Frontal cortex (tissue), 4 donors: Measurements from ENCODE around the gene NTRK1. TPM values are rescaled to one million over a fixed set of nuclear protein-coding genes. Genes with fewer than 3 reads are reported as not detected.

ENCODE experiments used
- DNase-seq, 2 donors: peaks; one replicate each; pipeline ENCODE4 v3.0.0; 2012; ENCODE audit warnings: low spot score in 2 of 2
- FAIRE-seq: peaks from 2 replicates; lab custom pipeline; 2012; peaks lifted over from hg19 to GRCh38; lab: Jason Lieb, UNC
- total RNA-seq: library from RNA; depleted of rRNA; stranded (reverse); fragments of >200 nt; gene quantifications from one replicate; pipeline ENCODE4 v1.2.3, GENCODE V29; 2014
- donor health status: control.
- donor health status: control.
- donor health status: control.

Gene NTRK1
- total RNA-seq, 1 donor from 2014 or later = 0.41 TPM

DNA sequence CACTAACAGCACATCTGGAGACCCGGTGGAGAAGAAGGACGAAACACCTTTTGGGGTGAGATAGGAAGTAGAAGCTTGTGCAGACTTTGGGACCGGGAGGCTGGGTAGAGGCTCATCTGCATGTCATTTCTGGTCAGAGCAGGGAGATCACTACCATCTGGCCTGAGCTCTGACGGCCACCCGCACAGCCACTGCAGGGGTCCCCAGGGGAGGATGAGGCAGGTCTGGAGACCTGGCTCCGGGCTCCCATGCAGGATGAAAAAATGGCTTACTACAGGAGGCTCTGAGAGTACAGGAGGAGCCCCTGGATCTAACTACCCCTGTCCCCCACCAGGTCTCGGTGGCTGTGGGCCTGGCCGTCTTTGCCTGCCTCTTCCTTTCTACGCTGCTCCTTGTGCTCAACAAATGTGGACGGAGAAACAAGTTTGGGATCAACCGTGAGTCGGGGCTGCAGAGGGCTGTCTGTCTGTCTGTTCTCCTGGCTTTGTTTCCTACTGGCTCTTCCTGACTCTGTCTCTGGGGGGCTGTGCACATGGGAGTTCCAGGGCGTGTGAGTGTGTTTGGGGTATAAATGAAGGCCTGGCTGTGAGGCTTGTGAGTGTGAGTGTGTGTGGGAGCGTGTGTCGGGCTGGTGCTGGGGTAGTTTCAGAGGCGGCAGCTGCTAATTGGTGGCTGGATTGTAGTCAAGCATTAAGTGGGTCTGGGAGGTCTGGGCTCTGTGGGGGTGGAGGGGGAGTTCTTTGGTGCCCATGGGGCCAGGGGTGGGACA is 14.1 kb downstream of the NTRK1 start:
- DNase-seq (no peak), FAIRE-seq (no peak)

DNA sequence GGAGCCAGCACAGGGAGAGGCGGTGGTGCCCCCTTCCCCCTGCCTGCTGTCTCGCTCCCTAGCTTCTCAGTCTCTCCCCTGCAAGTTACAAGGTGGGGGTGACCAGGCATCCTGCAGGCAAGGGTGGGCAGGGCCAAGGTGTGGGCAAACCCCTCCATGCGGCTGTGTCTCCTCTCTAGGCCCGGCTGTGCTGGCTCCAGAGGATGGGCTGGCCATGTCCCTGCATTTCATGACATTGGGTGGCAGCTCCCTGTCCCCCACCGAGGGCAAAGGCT is 14.6 kb downstream of the NTRK1 start:
- DNase-seq = no peak

DNA sequence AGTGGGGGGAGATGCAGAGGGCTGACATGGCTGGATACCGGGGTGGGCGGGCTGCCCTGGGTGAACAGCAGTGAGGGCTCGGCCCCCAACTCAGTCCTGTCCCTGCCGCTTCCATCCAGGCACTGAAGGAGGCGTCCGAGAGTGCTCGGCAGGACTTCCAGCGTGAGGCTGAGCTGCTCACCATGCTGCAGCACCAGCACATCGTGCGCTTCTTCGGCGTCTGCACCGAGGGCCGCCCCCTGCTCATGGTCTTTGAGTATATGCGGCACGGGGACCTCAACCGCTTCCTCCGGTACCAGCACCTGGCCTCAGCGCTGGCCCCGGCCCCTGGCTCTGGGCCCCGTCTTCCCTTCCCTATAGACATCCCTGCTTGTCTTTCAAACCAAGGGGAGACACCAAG is 15.6 kb downstream of the NTRK1 start:
- no peak for FAIRE-seq
- DNase-seq = no peak

More for the DNA sequence above, 14.6 kb downstream of the NTRK1 start:
- no peak for FAIRE-seq

DNA sequence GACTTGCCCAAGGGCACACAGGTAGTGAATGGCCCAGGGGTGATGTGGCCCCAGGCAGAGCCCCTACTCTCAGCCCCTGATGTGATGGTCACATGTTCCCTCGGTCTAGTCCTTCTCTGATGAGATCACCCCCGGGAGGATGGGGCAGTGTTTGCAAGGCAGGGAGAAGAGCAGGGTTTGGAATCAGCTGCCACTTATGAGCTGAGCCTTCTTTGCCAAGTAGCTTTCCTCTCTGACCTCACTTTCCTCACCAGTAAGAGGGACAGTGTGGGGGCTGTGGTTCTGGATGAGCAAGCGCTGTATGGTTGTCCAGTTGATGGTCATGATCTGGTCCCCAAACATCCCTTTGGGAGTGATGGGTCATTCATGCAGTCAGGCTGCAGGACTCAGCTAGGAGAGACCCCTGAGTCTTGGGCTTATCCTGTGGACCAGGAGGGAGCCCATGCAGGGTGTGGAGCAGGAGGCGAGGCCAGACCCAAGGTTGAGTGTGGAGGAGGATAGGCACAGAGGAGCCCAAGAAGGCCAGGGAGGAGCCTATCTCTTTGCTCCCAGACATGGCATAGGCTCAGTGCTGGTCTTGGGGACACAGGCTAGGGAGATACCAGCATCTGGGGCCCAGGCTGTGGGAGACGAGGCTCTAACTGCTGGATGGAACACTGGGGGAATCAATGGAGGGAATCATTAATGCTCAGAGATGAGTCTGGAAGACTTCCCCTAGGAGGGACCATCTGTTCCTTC is 16.9 kb downstream of the NTRK1 start:
- no peak for DNase-seq
- FAIRE-seq = no peak

DNA sequence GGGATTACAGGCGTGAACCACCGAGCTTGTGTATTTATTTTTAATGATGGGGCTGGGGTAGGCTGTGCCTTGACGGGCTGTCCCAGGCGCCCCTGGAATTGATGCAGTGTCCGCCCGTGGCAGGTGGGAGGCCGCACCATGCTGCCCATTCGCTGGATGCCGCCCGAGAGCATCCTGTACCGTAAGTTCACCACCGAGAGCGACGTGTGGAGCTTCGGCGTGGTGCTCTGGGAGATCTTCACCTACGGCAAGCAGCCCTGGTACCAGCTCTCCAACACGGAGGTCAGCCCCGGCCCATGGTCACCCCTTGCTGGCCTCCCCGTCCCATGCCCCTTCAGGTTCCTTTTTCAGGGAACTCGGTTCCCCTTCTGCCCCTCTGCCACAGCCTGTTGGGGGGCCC is 19.2 kb downstream of the NTRK1 start:
- no peak for DNase-seq
- no peak for FAIRE-seq

DNA sequence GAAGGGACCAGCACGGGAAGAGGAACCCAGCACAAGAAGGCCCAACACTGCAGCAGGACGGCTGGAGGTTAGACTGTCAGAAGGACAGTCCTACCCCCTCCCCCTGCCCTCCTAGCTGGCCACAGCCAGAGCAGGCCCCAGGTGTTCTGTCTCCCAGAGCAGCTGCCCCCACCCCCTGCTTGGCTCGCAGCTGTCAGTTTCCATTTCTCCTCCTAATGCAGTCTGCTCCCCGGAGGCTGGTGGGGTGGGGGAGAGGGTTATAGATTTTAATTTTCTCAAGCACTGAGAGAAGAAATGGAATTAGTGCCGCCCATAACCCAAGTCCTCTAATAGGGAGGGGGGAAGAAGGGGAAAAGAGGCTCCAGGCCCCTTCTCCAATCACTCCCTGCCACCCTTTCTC is 19.8 kb downstream of the NTRK1 start:
- no peak for FAIRE-seq
- no peak for DNase-seq

DNA sequence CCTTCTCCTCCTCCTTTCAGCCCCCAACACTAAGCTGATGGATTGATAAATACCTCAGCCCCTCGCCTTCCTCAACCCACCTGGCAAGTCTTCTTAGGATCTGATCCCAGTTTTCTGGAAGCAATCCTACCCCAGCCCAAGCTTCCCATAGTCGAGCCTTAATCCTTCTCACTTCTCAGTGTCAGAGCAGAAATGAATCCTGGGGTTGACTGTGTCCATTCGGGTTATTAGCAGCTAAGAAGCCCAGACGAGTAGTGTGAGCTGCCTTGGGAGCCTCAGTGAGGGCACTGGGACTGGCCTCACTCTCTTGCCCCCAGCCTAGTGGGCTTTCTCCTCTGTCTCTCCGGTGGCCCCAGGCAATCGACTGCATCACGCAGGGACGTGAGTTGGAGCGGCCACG is 20.4 kb downstream of the NTRK1 start:
- FAIRE-seq (no peak), DNase-seq (no peak)

DNA sequence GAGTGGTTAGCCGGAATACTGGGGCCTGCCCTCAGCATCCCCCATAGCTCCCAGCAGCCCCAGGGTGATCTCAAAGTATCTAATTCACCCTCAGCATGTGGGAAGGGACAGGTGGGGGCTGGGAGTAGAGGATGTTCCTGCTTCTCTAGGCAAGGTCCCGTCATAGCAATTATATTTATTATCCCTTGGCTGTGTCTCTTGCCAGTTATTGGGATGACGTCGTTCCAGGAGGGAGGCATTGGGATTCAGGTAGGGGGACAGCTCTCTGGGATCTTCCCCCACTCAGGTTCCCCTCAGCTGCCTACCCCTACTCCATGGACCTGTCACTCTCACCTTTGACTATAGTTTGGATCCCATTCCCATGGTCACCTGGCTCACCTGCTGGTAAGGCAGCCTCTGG is 21.0 kb downstream of the NTRK1 start:
- FAIRE-seq = no peak
- no peak for DNase-seq

DNA sequence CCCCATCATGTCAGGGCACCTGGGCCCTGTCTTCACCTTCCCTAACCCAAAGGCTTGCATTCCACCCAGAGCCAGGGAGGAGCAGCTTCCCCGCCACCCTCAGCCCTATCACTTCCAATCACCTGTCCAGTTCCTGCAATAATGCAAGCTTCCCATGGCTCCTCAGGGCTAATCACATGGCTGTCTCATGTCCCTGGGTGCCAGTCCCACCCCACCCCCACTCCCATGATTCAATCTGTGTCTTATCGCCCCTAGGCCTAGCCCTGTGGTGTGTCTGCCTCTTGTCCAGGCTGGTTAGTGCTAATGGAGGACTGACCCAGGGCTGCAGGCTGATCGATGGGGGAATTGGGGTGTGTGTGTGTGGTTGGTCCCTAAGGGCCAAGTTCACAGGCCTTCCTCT is 21.9 kb downstream of the NTRK1 start:
- no peak for DNase-seq
- no peak for FAIRE-seq

DNA sequence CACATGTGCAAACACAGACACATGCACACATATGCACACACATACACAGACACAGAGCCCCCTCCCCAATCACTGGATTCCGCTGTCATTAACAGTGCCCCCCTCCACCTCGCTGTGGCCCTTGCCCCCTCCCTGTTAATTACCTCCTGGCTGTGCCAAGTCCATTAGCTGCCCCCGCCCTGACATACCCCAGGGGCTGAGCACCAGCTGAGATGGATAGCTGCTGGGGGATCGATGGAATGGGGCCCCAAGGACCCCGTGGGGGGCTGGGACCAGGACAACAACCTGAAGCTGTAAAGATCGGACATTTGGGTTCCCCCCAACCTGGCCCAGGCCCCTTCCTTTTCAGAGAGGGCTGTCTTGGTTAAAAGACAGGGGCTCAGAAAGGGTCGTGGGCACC is 23.3 kb downstream of the NTRK1 start:
- FAIRE-seq (no peak), DNase-seq (no peak)

DNA sequence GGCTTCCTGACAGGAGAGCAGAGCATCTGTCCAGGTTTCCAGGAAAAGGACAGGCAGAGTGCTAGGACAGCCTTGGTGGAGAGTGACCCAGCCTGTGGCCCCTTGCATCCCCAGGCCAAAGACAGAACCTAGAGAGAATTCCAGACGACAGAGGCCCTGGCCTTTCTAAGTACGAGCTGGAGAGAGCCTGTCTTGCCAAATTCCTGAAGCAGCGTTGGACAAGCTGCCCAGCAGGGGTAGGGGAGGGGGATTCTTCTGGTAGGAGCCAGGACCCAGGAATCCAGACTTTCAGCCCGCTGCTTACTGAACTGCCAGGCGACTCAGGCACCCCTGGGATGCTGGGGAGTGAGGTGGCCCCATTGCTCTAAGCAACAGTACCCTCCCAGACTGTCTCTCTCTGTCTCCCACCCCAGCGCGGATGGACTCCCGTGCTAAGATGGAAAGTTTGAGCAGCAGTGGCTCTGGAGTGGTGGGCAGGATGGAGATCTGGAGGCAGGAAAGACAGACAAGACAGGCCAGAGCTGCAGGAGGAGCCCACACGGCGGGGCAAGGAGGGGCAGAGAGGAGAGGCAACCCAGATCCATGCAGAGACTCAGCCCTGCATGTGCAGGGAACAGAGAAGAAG is 24.0 kb downstream of the NTRK1 start:
- FAIRE-seq = no peak
- no peak for DNase-seq

DNA sequence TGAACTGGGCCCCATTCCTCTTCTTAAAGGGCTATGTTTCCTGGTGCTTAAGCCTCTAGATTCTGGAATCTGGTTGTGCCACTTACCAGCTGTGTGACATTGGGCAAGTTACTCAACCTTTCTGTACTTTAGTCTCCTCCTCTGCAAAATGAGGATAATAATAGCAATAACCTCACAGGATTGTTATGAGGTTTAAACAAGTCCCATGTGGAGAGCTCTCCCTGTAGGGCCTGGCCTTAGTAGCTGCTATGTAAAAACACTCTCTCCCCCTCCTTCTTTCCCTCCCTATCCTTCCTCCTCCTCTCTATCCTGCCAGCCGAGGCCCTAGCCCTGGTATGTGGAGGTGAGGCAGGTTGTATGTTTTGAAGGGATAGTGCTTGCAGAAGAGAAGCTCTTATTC is 24.6 kb downstream of the NTRK1 start:
- DNase-seq (no peak), FAIRE-seq (no peak)

DNA sequence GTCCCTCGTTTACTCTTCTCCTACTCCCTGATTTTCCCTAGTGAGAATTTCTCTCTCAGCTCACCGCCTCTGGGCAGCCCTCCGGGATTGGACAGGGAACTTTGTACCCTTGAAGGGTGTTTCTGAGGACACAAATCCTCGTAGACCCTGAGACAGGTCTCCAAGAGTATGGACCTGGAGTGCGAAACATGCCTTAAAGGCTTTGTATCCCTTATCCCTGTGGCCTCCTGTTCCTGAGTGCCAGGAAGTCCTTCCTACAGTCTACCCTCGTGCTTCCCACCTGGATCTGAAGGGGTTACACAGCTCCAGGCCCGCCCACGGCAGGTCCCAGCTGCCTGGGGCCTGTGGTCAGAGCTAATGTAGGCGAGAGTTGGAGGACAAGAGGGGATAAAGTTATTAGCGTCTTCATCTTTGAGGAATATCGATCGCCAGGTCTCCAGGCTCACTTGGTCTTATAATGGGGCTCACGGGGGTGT is 25.3 kb downstream of the NTRK1 start:
- FAIRE-seq (no peak), DNase-seq (no peak)

DNA sequence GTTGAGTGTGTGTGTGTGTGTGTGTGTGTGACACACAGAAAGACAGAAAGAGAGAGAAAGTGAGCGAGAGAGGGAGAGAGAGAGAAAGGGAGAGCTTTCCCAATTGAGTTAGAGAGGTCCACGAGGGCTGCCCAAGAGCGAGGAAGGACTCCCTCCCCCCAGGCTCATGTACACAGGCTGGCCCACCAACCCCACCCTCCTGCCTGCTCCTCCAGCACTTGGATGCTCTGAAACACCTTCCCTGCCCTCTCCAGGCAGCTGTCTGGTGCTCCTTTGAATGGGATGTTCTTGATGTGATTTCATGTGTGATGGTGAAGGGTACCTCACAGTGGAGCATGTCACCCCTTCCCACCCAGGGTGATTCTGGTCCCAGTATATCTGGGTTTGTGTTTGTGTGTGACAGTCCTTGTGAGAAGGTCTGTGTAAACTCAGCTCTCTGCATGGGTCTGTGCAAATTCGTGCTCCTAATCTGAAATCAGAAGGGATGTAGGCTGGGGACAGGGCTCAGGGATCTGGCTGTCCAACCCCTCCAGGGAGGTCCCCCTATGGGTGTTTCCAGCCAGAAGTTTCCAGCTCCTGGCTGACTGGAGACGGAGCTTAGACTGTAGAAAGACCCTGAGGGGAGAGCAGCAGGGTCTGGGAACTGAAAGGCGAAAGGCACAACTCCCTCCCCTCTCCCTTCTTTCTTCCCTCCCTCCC is 26.1 kb downstream of the NTRK1 start:
- no peak for FAIRE-seq
- DNase-seq = no peak

DNA sequence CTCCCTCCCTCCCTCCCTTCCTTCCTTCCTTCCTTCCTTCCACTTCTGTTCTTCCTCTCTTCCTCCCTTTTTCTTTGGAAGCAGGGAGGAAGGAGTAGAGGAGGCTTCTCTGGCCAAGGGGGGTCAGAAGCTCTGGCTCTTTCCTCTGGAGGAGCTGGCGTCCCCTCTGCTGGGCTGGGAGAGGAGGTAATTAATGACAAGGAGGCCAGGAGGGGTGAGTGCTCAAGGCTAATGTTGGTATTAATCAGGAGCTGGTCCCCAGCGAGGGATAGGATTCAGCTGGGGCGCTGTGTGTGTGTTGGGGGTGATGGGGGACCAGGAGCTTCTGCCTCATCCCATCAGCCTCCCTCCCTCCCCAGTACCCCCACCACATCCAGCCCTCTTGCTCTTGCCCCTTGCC is 26.7 kb downstream of the NTRK1 start:
- DNase-seq (no peak), FAIRE-seq (no peak)

DNA sequence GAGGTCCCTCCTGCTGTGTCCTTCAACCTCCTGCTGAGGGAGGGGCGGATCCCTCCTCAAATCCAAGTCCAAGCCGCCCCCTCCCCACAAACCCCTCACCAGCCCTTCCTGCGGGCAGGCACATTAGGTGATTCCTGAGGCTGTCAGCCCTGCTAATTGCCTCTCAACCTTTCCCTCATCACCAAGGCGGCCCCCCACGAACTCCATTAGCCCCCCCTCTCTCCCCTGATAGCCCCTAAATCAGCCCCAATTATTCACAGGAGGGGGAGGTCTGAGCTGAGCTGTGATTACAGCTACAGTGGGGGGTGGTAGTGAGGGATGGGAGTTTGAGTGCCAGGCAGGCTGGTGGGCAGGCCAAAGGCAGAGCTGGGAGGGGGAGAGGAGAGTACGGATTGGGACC is 27.1 kb downstream of the NTRK1 start:
- FAIRE-seq (no peak), DNase-seq (no peak)

DNA sequence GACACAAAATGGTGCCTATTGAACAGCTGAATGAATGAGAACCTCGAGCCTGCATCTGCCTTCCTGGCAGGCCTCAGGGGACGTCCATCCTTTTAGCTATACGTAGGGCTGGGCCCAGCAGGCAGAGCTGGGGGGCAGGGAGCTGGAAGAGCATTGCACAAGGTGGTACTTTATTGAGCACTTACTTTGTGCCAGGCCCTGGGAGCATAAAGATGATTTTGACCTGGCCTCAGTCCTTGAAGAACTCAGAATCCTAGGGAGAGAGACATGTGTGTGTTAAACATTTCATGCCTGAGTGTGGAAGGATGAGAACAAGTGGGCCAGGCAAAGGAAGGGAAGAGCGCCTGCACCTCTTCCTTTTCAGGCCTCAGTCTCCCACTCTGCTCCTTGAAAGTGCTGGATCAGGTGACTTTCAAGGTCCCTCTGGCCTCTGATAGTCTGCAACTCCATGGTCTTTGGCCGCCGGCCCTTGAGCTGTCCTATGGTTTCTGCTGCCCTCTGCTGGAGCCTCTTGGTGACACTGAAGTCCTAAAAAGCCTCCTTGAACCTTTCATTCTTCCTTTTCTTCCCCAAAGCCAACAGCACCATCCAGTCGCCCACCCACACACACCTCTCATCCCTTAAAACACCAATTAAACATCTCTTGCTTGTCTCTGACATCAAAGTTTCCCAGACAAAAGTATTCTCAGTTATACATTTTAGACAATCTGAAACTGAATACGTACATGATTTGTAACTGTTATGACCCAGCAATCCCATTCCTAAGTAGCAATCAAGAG is 29.3 kb downstream of the NTRK1 start:
- FAIRE-seq (no peak), DNase-seq (peak; percentile 80 to 87)

DNA sequence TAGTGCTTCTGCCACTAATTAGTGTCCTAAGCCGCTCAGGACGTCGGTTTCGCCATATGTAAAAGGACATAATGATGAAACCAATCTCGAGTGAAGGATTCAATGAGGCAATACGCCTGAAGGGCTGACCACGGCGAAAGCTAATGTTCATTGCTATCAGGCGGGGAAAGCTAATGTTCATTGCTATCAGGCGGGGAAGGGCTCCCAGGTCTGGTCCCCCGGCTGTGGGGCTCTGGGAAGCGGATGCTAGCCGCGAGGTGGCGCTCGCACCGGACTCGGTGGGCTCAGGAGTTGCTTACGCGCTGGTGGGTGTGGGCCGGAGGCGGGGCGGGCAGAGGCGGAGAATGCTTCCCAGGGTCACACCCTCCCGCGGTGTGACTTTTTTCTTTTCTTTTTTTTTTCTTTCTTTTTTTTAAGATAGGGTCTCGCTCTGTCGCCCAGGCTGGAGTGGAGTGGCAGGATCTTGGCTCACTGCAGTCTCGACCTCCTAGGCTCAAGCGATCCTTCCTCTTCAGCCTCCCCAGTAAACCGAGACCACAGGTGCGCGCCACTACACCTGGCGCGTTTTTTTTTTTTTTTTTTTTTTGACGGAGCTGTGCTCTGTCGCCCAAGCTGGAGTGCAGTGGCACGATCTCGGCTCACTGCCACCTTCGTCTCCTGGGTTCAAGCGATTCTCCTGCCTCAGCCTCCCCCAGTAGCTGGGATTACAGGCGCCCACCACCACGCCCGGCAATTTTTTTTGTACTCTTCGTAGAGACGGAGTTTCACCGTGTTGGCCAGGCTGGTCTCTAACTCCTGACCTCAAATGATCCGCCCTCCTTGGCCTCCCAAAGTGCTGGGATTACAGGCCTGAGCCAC is 31.8 kb downstream of the NTRK1 start:
- FAIRE-seq (no peak), DNase-seq (peak; percentile 72 to 85)
